ENCODE results near the gene AIRE.
"Not testable (repeated sequence)": the region's sequence is repeated elsewhere in the genome, so short reads cannot be mapped to it uniquely, and the experiment has no call there.

Gene AIRE

GRCh38 chr21:44338971-44339910 lies 53.6 kb downstream of the AIRE start, which contains the start of gene CFAP410:
TSS of gene CFAP410 (minus strand) at chr21:44339390. CDS start at chr21:44339194, 196 bp downstream.
- no peak for FAIRE-seq

GRCh38 chr21:44341726-44342458 lies 56.2 kb downstream of the AIRE start:
- FAIRE-seq = not testable (repeated sequence)

- not testable (repeated sequence) for FAIRE-seq
These were observed 57.3 kb downstream of the AIRE start for GRCh38 chr21:44342981-44343380.

GRCh38 chr21:44344541-44345183 lies 59.0 kb downstream of the AIRE start:
- FAIRE-seq = no peak

- FAIRE-seq = no peak
These were observed 59.8 kb downstream of the AIRE start for GRCh38 chr21:44345495-44345894.

- no peak for FAIRE-seq
These were observed 62.3 kb downstream of the AIRE start for GRCh38 chr21:44347911-44348451.

All from A204.1 (cell line).